OCI-LY7 (cell line): ENCODE data around the gene DENND1A. TPM values are rescaled to one million over a fixed set of nuclear protein-coding genes. Genes with fewer than 3 reads are reported as not detected.

Experiments used
- BruUV-seq: library from RNA; stranded (reverse); fragments of 400-500 nt; replicated peaks from 2 replicates; lab custom pipeline; 2021; lab: Mats Ljungman, UMichigan
- CTCF ChIA-PET: fragments of 300-600 bp; sonication (Branson Sonifier 250); formaldehyde crosslinking; loops from one replicate; lab custom pipeline; 2022; ENCODE audit warnings: antibody characterized with exemption; ENCODE audit not compliant: unreplicated experiment; lab: Charles Lee
- POLR2A ChIA-PET: fragments of 300-600 bp; sonication (Branson Sonifier 250); formaldehyde crosslinking; loops from one replicate; lab custom pipeline; 2022; ENCODE audit warnings: antibody characterized with exemption; lab: Charles Lee
- DNase-seq: peaks from one replicate; pipeline ENCODE4 v3.0.0-alpha.2; 2015; ENCODE audit warnings: low spot score
- H2AFZ ChIP-seq: fragments of 200-600 bp; sonication (generic), shearing (Covaris generic); 2 replicates; pipeline ENCODE4 v1.6.1; 2014; ENCODE audit warnings: mild to moderate bottlenecking, antibody characterized with exemption, low read length, moderate library complexity
- H3K27ac ChIP-seq: fragments of 200-600 bp; sonication (generic); 2 replicates; pipeline ENCODE4 v1.5.1; 2014; ENCODE audit warnings: mixed run types, low read depth, mild to moderate bottlenecking, moderate library complexity, low read length, inconsistent platforms; ENCODE audit not compliant: poor library complexity, severe bottlenecking
- H3K36me3 ChIP-seq: fragments of 200-600 bp; sonication (generic); 2 replicates; pipeline ENCODE4 v1.6.1; 2014; ENCODE audit warnings: mild to moderate bottlenecking, antibody characterized with exemption, low read length, moderate library complexity, mixed read lengths; ENCODE audit not compliant: insufficient read depth
- H3K4me1 ChIP-seq: fragments of 200-600 bp; sonication (generic); 2 replicates; pipeline ENCODE4 v1.5.1; 2014; ENCODE audit warnings: mild to moderate bottlenecking, low read length; ENCODE audit not compliant: insufficient read depth, poor library complexity, severe bottlenecking
- H3K4me2 ChIP-seq: fragments of 200-600 bp; sonication (generic); 2 replicates; pipeline ENCODE4 v1.6.1; 2014; ENCODE audit warnings: mild to moderate bottlenecking, low read length
- H3K4me3 ChIP-seq: fragments of 200-600 bp; sonication (generic); 2 replicates; pipeline ENCODE4 v1.5.1; 2014; ENCODE audit warnings: mild to moderate bottlenecking, low read depth, low read length; ENCODE audit not compliant: poor library complexity, severe bottlenecking
- H3K79me2 ChIP-seq: fragments of 200-600 bp; sonication (generic); 2 replicates; pipeline ENCODE4 v1.6.1; 2016; ENCODE audit warnings: low read depth, mild to moderate bottlenecking, low read length, moderate library complexity, mixed read lengths; ENCODE audit not compliant: insufficient read depth
- H3K9me2 ChIP-seq: fragments of 200-600 bp; sonication (generic); 2 replicates; pipeline ENCODE4 v1.6.1; 2016; ENCODE audit warnings: mild to moderate bottlenecking, low read length, mixed read lengths; ENCODE audit not compliant: insufficient read depth
- H3K9me3 ChIP-seq: fragments of 200-600 bp; sonication (generic); 2 replicates; pipeline ENCODE4 v1.6.1; 2014; ENCODE audit warnings: mild to moderate bottlenecking, mixed run types, low read length, mixed read lengths
- H4K20me1 ChIP-seq: fragments of 200-600 bp; sonication (generic); 2 replicates; pipeline ENCODE4 v1.6.1; 2014; ENCODE audit warnings: mild to moderate bottlenecking, antibody characterized with exemption, low read length, moderate library complexity, mixed read lengths; ENCODE audit not compliant: insufficient read depth
- CTCF ChIP-seq: fragments of 200-600 bp; sonication (generic); conservative IDR thresholded peaks from 2 replicates; pipeline ENCODE4 v1.5.1; 2014; ENCODE audit warnings: mild to moderate bottlenecking, antibody characterized with exemption, low read length, moderate library complexity, mixed read lengths
- EZH2phosphoT487 ChIP-seq: fragments of 200-600 bp; sonication (generic); IDR thresholded peaks from 2 replicates; pipeline ENCODE4 v1.6.1; 2018; ENCODE audit warnings: low read depth, borderline replicate concordance, mild to moderate bottlenecking, mixed run types, antibody characterized with exemption, low read length, moderate library complexity, mixed read lengths
- intact Hi-C: fragments of 100-400 bp; cut with micrococcal nuclease; formaldehyde crosslinking; loops from one replicate; pipeline ENCODE4 v1.10.0; 2022; ENCODE audit not compliant: unreplicated experiment
- total RNA-seq, 2 experiments: library from RNA; depleted of rRNA in 1 of 2; stranded (reverse); fragments of >200 nt in 1 of 2; shearing (Covaris generic) in 1 of 2; gene quantifications; 2 replicates each; pipeline ENCODE4 v1.2.3, GENCODE V29; 2014 to 2022

The DENND1A gene
- total RNA-seq, 2 experiments from 2014 or later: 17.9 to 36.3 TPM

DNA sequence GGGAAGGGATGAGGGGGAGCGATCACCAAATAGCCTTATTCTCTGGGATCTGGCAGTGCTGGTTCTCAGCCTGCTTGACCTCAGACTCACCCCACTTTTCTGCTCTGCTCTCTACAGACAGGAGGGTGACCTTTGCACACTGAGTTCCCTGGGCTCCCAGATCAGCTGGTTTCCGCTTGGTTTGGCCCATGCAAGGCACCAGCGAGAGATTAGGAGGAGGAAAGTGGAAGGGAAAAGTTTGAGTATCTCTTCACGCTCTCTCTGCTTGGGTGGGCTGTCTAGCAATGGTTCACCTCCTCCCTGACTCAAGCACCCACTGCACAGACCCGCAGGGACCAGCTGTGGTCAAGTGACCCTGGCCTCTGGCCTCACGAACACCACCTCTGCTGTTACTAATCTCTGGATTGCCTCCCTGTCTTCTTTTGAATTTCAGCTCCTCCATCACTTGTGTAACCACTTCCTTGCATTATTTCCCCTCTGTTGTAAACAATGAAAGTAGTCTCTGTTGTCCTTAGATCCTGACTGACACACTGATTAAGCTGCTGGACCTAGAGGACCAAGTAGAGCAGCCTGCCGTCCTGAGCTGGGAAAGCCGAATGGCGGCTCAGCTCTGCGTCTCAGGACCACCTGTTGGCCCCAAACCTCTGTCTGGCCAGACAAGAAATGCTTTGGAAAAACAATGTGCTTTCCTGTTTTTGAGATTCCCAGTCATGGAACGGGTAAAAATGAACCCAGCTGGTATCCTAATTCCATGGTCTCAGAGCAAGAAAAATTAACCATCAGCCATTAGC, 387.3 kb downstream of the DENND1A start:
- Histone ChIP-seq H3K79me2 (no peaks in the 10 kb centered on the region), H3K9me2 (no peaks in the 10 kb centered on the region), H3K4me3 (no peak overlapping the region), H2AFZ (no peak overlapping the region), H3K9me3 (no peaks in the 10 kb centered on the region), H3K36me3 (no peaks in the 10 kb centered on the region), H3K4me2 (no peak overlapping the region), H3K4me1 (no peaks in the 10 kb centered on the region), H3K27ac (no peak overlapping the region), H4K20me1 (no peaks in the 10 kb centered on the region)
- DNase-seq: no peak
- CTCF ChIA-PET: no interaction called here
- POLR2A ChIA-PET: interaction anchor here (0.6 to 1.2 kb wide), 2 partner anchors 282 to 286 kb away, joined by 3 read pairs; no protein-coding TSS in a partner anchor
- TF ChIP-seq EZH2phosphoT487: no peak
- no peak for TF ChIP-seq CTCF
- intact Hi-C loops: loop anchor here (5.0 to 10.0 kb wide), 2 partner anchors 140 to 582 kb away; no protein-coding TSS in a partner anchor
- BruUV-seq: no TSS peak

GRCh38 chr9:123541411-123541810, 388.5 kb downstream of the DENND1A start:
- ChIA-PET CTCF (interaction anchor here (0.6 kb wide), 1 partner anchor 361 kb away, joined by 3 read pairs; no protein-coding TSS in a partner anchor), POLR2A (interaction anchor here (0.6 kb wide), 1 partner anchor 861 kb away, joined by 4 read pairs; no protein-coding TSS in a partner anchor)
- no peak overlapping the region for H3K4me3 ChIP-seq
- no peak overlapping the region for H2AFZ ChIP-seq
- no peak overlapping the region for H3K4me2 ChIP-seq
- no peaks in the 10 kb centered on the region for H3K4me1 ChIP-seq
- H3K79me2 ChIP-seq: no peaks in the 10 kb centered on the region
- no peaks in the 10 kb centered on the region for H4K20me1 ChIP-seq
- H3K9me3 ChIP-seq: no peaks in the 10 kb centered on the region
- TF ChIP-seq CTCF (no peak), EZH2phosphoT487 (no peak)
- H3K27ac ChIP-seq: no peak overlapping the region
- no peak for DNase-seq
- intact Hi-C loops: loop anchor here (5.0 to 10.0 kb wide), 2 partner anchors 139 to 583 kb away; no protein-coding TSS in a partner anchor
- H3K9me2 ChIP-seq: no peaks in the 10 kb centered on the region
- BruUV-seq: no TSS peak
- H3K36me3 ChIP-seq: no peaks in the 10 kb centered on the region
